Ovary (tissue), 3 donors: ENCODE measurements around the gene ZPBP2.

ENCODE experiments used
- CTCF ChIP-seq, 3 donors: fragments of 450-650 bp in 2 of 3; fragments of 200-600 bp in 1 of 3; IDR thresholded peaks; one replicate each; pipeline versions ENCODE4 v1.5.1 to v1.8.0; 2016 to 2022; ENCODE audit warnings: antibody characterized with exemption in 3 of 3, mild to moderate bottlenecking in 1 of 3
- EP300 ChIP-seq: sonication (generic); formaldehyde crosslinking; IDR thresholded peaks from one replicate; pipeline ENCODE4 v1.6.1; 2017; ENCODE audit warnings: antibody characterized with exemption
- POLR2A ChIP-seq: fragments of 450-650 bp; IDR thresholded peaks from one replicate; pipeline ENCODE4 v1.6.1; 2017; ENCODE audit warnings: antibody characterized with exemption, mild to moderate bottlenecking, moderate library complexity
- donor health status: DM: no; HTN: no; CAD: no.

- TF ChIP-seq POLR2A (no peak), CTCF (IDR thresholded peaks at IDR 0.05) (no peak), EP300 (no peak)
These were observed 21.8 kb upstream of the ZPBP2 start for GRCh38 chr17:39846205-39846604.
